ENCODE results near the gene LRP6.

DNA sequence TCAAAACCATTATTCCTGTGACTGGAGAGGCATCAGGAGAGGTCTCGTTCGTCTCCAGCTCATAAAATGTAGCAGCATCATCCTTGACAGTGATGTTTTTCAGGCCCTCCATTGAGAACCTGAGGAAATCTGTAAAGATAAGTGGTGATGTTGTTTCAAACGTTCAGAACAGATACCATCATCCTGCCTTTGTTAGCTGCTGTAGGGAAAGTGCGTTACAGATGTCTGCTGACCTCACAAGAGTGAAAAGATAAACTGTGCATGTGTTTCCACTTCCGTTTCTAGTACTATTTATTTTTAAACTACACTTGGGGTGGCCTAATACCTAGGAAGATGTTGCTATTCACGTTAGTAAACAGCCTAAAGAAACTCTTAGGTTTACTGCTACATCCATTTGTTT, 167.7 kb downstream of the LRP6 start:
- TF ChIP-seq CTCF (conservative IDR thresholded peaks at IDR 0.05; ENCODE audit: low read depth, low read length): no peak
- TF ChIP-seq EZH2 (IDR thresholded peaks at IDR 0.05; ENCODE audit: low read length, unreplicated experiment): no peak
- no peak for TF ChIP-seq EZH2phosphoT487 (IDR thresholded peaks at IDR 0.05; ENCODE audit: borderline replicate concordance, low read length)

Measured in PC-3 (cell line).